ENCODE results near the gene GET3.
"Not testable (repeated sequence)": the region's sequence is repeated elsewhere in the genome, so short reads cannot be mapped to it uniquely, and the experiment has no call there.

GET3 gene

DNA sequence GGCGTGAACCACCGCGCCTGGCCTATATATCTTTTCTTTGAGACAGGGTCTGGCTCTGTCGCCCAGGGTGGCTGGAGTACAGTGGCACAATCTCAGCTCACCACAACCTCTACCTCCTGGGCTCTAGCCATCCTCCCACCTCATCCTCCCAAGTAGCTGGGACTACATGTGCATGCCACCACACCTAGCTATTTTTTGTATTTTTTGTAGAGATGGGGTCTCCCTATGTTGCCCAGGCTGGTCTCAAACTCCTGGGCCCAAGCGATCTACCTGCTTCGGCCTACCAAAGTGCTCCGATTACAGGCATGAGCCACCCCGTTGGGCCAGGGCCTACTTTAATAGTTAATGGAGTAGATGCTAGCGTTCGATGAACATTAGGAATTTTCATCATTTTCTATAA lies 17.0 kb upstream of the GET3 start:
- no peak for DNase-seq

DNA sequence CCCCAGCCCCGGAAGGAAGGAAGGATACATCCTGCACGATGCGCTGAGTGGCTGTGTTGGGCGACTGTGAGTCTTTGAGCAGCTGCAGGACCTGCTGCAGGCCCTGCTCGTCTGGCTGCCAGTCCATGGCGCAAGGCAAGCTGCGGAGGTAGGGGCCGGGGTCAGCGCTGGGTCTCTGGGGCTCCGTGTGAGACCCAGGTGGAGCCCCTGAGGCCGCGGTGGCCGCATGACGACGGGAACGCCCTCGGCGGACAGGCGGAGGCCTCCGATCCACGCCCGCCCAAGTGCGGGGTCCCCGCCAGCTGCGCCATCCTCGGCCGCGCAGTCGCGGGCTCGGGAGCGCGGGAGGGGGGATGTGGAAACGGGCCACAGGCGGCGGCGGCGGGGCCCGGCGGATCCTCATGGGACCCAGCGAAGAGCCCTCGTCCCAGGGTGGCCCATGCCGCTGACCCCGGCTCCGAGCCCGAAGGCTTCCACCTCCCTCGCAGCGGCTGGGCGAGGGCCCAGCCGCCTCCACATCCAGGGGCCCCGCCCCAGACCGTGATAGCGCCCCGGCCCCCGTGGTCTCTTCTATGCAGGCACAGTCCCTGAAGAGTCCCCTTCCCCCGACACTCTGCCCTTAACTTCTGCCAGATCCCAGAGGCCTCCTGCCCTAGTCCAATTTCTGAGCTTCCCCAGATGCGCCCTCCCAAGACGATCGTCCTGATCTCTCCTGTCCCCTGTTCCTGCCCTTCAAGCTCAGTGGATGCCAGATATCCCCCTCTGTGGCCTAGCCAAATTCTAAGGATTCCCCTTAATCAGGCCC lies 16.2 kb upstream of the GET3 start:
- DNase-seq, result no peak

DNA sequence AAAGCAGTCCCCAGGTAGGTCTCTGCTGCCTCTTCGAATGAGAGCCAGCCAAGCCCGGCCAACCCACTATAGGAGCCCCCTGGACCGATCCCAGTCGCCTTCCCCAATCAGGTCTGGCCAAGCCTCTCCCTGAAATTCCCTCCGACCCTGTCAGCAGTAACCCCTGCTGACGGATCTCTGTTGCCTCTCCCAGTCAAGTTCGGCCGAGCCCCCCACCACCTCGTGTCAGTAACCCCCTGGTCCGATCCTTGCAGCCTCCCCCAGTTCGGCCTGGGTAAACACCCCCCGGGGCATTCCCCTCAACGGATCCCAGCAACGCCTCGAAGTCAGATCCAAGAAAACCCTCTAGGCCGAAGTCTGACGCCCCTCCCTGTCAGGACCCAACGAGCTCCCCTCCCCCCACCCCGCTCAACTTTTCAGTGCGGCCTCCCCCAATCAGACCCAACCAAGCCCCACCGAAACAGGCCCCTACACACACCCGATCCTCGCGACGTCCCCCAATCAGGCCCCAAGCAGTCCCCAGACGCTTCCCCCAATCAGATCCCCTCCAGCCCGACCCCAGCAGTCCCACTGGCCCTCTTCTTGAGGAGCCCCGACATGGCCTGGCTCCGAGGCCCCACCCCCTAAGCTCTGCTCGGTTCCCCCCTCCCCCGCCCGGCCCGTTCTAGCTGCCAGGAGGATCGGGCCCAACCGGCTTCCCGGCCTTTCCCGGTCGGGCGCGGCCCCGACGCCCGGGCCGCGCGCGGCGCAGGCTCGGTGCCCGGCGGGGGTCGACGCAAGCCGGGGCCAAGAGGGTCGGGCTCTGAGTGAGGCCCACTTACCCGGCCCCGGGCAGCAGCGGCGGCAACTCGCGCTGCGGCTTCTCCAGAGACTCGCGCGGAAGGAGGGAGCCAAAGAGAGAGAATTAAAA lies 15.4 kb upstream of the GET3 start:
- peak; percentile 75 for DNase-seq

DNA sequence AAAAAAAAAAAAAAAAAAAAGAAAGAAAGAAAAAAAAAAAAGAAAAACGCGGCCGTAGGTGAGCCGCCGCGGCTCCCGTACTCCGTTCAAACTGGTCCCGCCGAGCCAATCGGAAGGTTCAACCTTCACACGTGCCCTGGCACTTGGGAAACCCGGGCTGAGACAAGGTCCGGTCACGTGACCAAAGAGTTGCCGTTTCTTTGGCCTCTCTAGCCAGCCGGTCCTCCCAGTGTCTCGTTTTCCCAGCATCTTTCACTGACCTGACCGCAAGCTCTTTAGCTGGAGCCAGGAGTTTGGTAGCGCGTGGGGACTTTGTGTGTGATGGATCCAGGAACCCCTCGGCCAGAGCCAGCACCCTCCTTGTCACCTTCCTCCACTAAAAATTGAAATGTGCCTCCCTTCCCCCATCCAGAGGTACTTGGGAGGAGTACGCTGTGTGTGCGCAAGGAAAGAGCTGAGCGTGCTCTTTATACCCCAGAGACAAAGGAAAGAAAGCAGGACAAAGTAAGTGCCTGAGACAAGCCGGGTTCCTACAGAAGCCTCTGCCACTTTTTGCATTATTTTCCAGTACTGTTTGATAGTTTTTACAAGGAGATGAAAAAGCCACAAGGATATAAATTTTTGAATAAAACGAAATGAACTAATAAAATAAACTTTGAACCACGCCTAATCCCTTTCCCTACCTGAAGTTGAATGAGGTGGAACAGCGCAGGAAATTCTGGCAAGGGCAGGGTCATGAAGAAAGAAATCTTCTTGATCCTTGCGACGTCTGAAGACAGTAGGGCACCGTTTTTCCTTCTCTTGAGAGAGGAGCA lies 14.5 kb upstream of the GET3 start:
- peak; percentile 99 for DNase-seq

DNA sequence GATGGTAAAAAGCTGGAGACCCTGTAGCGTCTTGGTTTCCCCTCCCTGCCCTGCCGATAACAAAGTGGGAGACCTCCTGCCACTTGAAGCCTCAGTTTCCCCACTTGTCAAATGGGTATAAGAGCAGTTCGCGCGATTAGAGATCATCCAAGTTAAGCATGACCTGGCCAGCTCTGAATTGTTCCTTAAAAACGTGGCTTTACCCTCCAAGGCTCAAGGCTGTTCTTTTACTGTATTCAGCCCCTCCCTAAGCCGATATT lies 14.0 kb upstream of the GET3 start:
- no peak for DNase-seq

DNA sequence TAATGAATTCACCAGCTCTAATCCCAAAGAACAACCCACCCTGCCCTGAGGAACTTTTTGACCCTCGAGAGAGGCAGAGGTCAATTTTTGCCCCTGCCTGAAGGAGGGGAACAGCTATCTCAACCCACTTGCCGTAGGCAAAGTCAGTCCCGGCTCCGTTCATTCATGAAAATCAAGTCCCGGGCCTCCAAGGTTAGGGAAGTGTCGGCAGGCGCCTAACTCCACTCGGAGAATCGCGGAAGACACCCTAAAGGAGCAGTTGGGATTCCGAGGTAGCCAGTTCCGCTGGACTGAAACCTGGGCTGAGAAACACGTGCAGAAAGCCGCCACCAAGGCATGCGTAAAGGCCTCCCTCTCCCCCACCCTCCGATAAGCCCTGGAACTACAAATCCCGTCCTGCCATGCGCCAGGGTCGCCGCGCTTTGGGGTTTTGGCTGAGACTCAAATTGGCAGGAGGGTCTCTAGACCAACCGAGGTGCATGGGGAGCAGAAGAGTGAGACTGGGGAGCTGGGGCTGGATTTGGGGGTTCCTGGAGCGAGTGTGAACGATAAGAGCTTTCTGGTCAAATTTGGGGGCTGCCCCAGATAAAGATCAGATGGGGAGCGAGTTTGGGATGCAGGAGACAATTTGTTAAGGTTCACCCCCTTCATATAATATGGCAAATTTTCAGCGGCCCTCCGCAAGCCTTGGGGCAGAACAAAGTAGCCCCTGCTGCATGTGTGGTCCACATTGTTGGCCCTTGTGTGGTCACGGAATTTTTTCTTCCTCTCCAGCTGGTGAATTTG lies 13.5 kb upstream of the GET3 start, which contains the start of gene TNPO2:
Gene TNPO2, minus strand, starts transcription at position 292 of the 786 bp plus-strand sequence. CDS start 2,955 bp downstream, outside the sequence.
- DNase-seq, result peak; percentile 64

DNA sequence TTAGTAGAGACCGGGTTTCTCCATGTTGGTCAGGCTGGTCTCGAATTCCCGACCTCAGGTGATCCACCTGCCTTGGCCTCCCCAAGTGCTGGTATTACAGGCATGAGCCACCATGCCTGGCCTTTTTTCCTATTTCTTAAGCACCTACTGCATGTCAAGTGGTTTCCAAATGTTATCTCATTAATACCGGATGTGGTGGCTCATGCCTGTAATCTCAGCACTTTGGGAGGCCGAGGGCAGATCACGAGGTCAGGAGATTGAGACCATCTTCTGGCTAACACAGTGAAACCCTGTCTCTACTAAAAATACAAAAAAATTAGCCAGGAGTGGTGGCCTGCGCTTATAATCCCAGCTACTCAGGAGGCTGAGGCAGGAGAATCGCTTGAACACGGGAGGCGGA lies 11.7 kb upstream of the GET3 start:
- DNase-seq, result not testable (repeated sequence)

DNA sequence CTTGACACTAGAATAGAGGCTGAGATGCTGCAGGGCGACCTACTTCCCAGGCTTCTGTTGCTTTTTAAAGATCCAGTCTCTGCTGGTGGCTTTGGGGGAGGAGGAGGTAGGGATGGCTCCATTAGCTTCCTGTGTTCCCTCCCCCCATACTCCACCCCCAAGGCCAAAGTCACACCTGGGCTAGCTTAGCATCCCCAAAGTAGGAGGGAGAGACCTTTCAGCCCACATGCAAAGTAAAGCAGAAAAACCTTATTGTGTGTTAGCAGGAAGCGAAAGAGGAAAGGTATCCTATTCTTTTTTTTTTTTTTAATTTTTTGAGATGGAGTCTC lies 10.3 kb upstream of the GET3 start:
- DNase-seq, result no peak

DNA sequence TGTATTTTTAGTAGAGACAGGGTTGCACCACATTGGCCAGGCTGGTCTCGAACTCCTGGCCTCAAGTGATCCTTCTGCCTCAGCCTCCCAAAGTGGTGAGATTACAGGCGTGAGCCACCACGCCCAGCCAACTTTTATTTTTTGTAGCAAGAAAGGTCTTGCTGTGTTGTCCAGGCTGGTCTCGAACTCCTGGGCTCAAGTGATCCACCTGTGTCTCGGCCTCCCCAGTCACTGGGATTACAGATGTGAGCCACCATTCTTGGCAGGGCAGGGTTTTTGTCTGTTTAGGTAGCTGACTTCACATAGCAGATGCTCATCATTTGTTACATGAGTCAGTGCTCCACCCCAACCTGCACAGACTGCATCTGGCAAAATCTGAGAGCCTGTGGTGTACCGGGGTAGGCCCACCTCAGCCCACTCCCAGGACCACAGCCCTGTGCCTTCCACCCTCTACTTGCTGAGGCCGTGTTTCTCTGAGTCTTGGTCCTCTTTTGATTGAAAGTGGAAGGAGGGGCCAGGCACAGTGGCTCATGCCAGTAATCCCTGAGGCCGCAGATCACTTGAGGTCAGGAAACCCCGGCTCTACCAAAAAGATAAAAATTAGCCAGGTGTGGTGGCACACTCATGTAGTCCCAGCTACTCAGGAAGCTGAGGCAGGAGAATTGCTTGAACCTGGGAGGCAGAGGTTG lies 9.4 kb upstream of the GET3 start:
- DNase-seq, result no peak

DNA sequence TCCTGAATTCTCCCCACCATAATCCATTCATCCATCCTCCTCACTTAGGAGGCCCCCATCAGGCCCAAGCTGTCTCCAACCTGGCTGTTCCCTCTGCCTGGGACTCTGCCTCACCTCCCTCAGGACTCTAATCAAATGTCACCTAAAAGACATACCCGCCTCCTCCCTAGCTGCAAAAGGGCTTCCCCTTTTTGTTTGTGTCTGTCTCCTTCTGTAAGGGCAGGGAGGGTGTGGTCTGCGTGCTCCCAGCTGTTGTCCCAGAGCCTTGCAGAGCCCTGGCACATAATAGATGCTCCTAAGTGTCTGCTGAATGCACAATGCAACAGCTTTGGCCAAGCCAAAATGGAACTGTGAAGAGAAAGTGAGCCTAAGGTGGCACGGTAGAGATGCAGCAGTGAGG lies 7.2 kb upstream of the GET3 start:
- DNase-seq, result no peak

DNA sequence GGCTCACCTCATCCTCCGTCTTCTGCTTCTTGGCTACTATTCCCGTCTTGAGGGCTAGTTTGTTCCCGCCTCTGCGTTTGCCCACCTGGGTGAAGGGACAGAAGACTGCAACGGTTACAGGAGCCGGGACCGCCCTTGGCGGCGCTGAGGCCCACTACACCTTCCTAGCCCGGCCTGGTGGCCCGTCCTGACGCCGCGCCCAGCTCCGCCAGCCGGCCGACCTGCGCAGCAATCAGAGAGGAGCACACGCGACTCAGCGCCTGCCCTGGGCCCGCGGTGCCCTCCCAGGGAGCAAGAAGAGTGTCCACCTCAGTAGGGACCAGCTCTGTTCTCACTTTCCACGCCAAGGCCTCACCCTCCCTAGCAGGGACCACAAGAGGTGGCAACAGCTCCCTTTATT lies 6.0 kb upstream of the GET3 start:
- DNase-seq, result no peak

DNA sequence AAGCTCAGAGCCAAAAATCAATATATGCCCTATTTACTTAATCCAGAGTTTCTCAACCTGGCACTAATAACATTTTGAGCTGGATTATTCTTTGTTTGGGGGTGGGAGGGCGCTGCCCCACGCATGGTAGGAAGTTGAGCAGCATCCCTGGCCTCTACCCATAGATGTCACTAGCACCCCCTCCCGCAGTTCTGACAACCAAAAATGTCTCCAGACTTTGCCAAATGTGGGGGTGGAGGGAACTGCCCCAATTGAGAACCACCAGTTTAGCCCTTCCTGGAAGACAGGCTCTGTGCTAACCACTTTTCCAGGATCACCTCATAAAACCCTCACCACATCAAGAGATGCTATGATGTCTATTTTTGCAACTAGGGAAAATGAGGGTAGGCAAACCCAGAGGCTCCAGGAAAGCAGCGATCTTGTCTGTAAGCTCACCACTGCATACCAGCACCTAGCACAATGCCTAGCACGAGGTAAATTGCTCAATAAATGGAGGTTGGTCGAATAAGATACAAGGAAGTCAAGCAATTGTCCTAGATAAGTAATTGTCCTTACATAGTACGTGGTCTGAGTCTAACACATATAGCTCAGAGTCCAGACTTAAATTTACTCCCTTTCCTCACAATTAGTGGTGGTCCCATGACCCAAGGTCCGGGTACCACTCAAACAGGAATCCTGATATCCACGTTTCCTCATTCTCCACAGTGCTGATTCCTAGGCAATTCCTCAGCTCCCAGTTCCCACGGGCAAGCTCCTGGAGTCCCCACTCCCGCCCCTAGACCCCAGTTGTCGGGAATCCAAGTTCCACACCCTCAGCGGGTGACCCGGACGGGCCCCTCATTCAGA lies 3.7 kb upstream of the GET3 start:
- DNase-seq, result peak; percentile 51

DNA sequence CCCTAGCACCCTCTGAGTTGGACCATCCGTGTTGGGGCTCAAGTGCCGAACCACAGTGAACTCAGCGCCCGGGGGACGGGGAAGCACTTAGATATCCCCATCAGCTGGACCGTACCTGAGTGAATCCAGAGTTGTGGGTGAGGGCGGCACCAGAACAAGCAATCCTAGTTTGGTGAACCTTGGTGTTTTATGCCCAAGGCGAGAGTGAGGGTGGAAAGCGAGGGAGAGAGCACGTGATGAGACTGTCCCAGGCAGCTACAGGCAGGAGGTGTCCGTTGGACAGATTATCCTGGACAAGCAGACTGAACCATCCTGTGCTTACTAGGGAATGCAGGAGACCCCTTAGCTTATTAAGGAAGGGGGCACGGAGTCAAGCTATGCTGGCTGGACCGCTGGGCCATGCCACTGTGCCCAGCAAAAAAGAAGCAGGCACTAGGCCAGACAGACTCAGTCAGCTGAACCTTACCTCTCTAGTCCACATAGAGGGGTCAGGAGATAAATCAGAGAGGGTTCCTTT lies 596 bp downstream of the GET3 start:
- no peak for DNase-seq

DNA sequence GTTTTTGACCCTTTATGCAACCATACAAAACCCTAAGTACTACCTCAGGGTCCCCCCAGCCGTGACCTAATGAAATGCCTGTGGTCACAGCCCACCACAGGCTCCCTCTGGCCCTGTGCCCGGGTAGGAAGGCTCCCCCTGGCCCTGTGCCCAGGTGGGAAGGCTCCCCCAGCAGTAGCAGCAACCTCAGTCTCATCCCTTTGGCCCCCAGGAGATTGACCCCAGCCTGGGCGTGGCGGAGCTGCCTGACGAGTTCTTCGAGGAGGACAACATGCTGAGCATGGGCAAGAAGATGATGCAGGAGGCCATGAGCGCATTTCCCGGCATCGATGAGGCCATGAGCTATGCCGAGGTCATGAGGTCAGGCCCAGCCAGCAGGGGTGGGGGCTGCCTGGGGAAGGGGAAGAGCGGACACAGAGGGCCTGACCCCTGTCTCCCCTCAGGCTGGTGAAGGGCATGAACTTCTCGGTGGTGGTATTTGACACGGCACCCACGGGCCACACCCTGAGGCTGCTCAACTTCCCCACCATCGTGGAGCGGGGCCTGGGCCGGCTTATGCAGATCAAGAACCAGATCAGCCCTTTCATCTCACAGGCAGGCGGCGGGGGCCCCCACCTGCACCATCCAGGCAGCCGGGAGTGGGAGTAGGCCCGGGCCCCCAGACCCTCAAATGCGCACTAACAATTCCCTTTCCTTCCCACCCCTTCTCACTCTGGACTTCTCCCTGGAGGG lies 8.0 kb downstream of the GET3 start:
- peak; percentile 16 for DNase-seq

DNA sequence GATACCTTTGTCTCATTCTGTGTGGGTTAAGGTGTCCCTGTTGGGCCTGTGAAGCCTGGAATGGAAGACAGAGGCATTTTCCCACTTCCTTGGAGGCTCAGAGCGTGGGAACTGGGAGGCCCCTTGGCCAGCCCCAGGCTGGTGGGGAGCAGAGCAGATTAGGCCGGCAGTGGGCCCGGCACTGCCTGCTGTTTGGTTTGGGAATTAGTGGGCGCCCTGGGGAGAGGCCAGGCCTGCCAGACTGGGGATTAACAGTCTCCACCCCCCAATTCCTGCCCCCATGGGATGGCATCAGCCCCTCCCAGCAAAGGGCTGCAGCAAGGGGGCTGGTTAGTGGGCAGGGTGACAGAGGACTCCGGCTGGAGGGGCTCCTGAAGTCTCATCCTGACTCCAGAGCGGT lies 11.2 kb downstream of the GET3 start:
- DNase-seq, result no peak

DNA sequence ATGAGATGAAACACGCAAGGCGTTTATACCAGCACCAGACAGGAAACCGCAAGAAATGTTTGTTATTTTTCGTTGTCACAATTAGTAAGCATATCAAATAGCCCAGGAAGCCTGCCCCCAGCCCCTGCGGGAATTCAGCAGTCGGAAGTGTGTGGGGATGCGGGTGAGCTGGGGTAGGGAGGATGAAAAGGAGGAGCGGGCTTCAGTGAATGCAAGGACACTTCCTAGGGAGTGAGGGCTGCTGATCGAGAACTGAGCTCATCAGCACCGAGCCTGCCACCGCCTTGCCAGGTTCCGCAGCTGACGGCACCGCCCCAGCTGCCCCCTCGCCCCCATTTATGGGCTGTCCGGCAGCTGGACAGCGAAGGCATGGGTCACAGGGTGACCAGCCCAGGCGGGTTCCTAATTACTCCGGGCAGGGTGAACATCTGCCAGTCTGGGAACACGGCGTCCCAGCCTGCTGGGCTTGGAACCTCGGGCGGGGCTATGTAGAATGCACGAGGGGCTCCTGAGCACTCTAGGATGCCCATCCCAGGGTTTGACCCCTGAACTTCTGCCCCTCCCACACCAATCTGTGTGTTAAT lies 12.7 kb downstream of the GET3 start:
- DNase-seq, result no peak

DNA sequence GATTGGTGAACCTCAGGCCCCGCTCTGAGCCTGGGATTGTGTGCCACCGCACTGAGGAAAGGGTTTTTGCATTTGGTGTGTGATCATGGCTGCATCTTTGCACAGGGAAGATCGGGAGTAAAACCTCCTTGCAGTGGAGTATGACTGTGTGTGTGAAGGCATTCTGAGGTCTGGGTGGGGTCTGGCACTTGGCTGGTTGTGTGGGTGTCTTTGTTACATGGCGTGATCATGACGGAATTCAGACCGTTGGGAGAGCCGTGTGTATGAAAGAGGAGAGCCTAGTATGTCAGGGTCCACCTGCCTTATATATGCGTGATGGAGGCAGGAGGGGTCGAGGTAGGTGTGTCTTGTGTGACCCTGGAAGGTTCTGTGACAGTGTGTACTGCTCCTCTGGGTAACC lies 13.6 kb downstream of the GET3 start:
- no peak for DNase-seq

DNA sequence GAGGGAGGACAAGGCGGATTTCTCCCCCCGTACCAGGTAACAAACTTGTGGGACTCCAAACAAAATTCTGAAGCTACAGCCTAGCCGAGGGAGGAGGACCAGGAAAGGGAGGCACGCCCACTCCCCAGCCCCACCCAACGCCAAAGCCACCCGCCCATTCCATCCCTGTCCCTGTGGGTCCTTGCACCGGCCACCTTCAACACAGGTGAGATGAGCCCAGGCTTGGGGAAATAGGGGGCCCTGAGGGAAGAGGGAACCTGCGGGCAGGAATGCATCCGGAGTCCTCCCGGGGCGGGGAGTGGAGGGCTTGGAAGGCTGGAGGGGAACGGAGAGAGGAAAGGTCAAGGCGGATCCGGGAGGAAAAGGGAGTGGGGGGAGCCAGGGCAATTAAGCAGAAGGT lies 14.3 kb downstream of the GET3 start, which contains the start of gene BEST2:
Gene BEST2, plus strand, starts transcription at position 157 of the 400 bp plus-strand sequence. CDS start 802 bp downstream, outside the sequence.
- DNase-seq, result no peak

DNA sequence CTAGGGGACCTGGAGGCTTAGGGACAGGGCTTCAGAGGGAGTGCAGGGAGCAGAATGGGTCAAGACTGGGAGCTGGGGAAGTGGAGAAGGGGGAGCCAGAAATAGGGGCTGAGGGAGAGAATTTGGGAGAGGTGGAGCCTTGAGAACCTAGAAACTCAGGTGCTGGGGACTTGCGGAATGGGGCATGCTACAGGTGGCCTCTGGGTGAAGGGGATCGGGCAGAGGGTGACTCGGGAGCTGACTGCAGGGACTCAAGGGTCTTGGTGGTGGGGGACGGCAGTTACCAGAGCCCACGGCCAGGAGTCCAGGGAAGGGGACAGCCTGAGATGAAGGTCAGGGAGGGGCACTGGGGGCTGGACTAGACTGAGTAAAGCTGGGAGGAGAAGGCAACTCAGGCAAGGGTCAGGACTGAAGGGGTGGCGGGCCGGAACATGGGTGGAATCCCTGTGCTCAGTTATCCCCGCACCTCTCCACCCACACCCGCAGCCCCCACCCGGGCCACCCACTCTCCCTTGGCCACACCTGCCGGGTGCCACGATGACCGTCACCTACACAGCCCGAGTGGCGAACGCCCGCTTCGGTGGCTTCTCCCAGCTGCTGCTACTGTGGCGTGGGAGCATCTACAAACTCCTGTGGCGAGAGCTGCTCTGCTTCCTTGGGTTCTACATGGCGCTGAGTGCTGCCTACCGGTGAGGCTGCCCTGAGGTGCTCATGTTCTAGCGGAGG lies 14.9 kb downstream of the GET3 start:
- DNase-seq, result no peak

All from fibroblast of upper back skin (primary cell).